ENCODE results near the gene PLA2R1.

- TF ChIP-seq EP300 (conservative IDR thresholded peaks at IDR 0.05; ENCODE audit: poor library complexity, severe bottlenecking) (no peak), EZH2 (IDR thresholded peaks at IDR 0.05; ENCODE audit: borderline replicate concordance, insufficient read depth, low read length, poor library complexity, severe bottlenecking) (no peak)
- TF ChIP-seq, protein P1, sequence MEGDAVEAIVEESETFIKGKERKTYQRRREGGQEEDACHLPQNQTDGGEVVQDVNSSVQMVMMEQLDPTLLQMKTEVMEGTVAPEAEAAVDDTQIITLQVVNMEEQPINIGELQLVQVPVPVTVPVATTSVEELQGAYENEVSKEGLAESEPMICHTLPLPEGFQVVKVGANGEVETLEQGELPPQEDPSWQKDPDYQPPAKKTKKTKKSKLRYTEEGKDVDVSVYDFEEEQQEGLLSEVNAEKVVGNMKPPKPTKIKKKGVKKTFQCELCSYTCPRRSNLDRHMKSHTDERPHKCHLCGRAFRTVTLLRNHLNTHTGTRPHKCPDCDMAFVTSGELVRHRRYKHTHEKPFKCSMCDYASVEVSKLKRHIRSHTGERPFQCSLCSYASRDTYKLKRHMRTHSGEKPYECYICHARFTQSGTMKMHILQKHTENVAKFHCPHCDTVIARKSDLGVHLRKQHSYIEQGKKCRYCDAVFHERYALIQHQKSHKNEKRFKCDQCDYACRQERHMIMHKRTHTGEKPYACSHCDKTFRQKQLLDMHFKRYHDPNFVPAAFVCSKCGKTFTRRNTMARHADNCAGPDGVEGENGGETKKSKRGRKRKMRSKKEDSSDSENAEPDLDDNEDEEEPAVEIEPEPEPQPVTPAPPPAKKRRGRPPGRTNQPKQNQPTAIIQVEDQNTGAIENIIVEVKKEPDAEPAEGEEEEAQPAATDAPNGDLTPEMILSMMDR (IDR thresholded peaks at IDR 0.05; ENCODE audit: poor library complexity, severe bottlenecking), result no peak
These were observed 30.0 kb upstream of the PLA2R1 start for GRCh38 chr2:160092445-160092844.

Data from neural cell (in vitro differentiated cells).